GM18868 (cell line): ENCODE data around the gene PHLDB1.
"Not testable (repeated sequence)": the region's sequence is repeated elsewhere in the genome, so short reads cannot be mapped to it uniquely, and the experiment has no call there.

Experiments
- ATAC-seq: cut with Tn5 transposase; IDR thresholded peaks from one replicate; pipeline ENCODE4 v1.9.1; 2021; ENCODE audit warnings: mild to moderate bottlenecking, moderate library complexity; ENCODE audit not compliant: unreplicated experiment

Gene PHLDB1

GRCh38 chr11:118658429-118659313, 51.3 kb downstream of the PHLDB1 start:
- no peak for ATAC-seq

GRCh38 chr11:118659314-118659952, 52.0 kb downstream of the PHLDB1 start:
- peak; percentile 84 for ATAC-seq

GRCh38 chr11:118659953-118660680, 52.7 kb downstream of the PHLDB1 start:
- no peak for ATAC-seq

GRCh38 chr11:118660681-118661424, 53.4 kb downstream of the PHLDB1 start:
- ATAC-seq = no peak

- ATAC-seq = no peak
These were observed 54.2 kb downstream of the PHLDB1 start for GRCh38 chr11:118661425-118662301.

- no peak for ATAC-seq
These were observed 55.2 kb downstream of the PHLDB1 start for GRCh38 chr11:118662401-118663271.

- ATAC-seq = no peak
These were observed 56.0 kb downstream of the PHLDB1 start for GRCh38 chr11:118663381-118663780.

GRCh38 chr11:118663902-118664301, 56.5 kb downstream of the PHLDB1 start:
- ATAC-seq = no peak

- ATAC-seq = no peak
These were observed 59.0 kb downstream of the PHLDB1 start for GRCh38 chr11:118666371-118666770.

- no peak for ATAC-seq
These were observed 62.6 kb downstream of the PHLDB1 start for GRCh38 chr11:118670063-118670462.

GRCh38 chr11:118671254-118671653, 63.8 kb downstream of the PHLDB1 start:
- ATAC-seq = no peak

- ATAC-seq = no peak
These were observed 65.4 kb downstream of the PHLDB1 start for GRCh38 chr11:118672846-118673245.

GRCh38 chr11:118673361-118674081, 66.1 kb downstream of the PHLDB1 start:
- ATAC-seq = no peak

GRCh38 chr11:118674082-118674435, 66.6 kb downstream of the PHLDB1 start:
- no peak for ATAC-seq

GRCh38 chr11:118677977-118678376, 70.6 kb downstream of the PHLDB1 start:
- ATAC-seq = no peak

- ATAC-seq = not testable (repeated sequence)
These were observed 71.5 kb downstream of the PHLDB1 start for GRCh38 chr11:118678908-118679307.

- ATAC-seq = no peak
These were observed 72.1 kb downstream of the PHLDB1 start, which contains the start of gene TREH for GRCh38 chr11:118679483-118679882. TREH (minus strand) TSS chr11:118679650; CDS start chr11:118679627, 23 bp downstream.

GRCh38 chr11:118682372-118682771, 75.0 kb downstream of the PHLDB1 start:
- no peak for ATAC-seq
